Islet precursor cell (in vitro differentiated cells): ENCODE results near the gene C1orf141.
A peak's percentile ranks its signal among the peaks of the same experiment; 100 is the strongest.
"Not testable (repeated sequence)": the region's sequence is repeated elsewhere in the genome, so short reads cannot be mapped to it uniquely, and the experiment has no call there.

Experiments used
- DNase-seq: peaks from one replicate; pipeline ENCODE4 v3.0.0-alpha.2; 2018

C1orf141 gene

GRCh38 chr1:67084765-67085318 is 49.9 kb downstream of the C1orf141 start:
- DNase-seq, result no peak

GRCh38 chr1:67078291-67078690 is 56.5 kb downstream of the C1orf141 start:
- no peak for DNase-seq

- no peak for DNase-seq
Observed at GRCh38 chr1:67077593-67077992, 57.2 kb downstream of the C1orf141 start.

GRCh38 chr1:67072749-67073148 is 62.0 kb downstream of the C1orf141 start:
- DNase-seq, result no peak

- not testable (repeated sequence) for DNase-seq
Observed at GRCh38 chr1:67067655-67068054, 67.1 kb downstream of the C1orf141 start.

- DNase-seq, result no peak
Observed at GRCh38 chr1:67062412-67062811, 72.4 kb downstream of the C1orf141 start.

- no peak for DNase-seq
Observed at GRCh38 chr1:67061266-67061665, 73.5 kb downstream of the C1orf141 start.

- DNase-seq, result peak; percentile 88
Observed at GRCh38 chr1:67060811-67061218, 74.0 kb downstream of the C1orf141 start.

- DNase-seq, result no peak
Observed at GRCh38 chr1:67059346-67059745, 75.4 kb downstream of the C1orf141 start.

GRCh38 chr1:67058761-67059160 is 76.0 kb downstream of the C1orf141 start:
- no peak for DNase-seq

GRCh38 chr1:67058242-67058641 is 76.5 kb downstream of the C1orf141 start:
- no peak for DNase-seq

GRCh38 chr1:67053785-67054772 is 80.7 kb downstream of the C1orf141 start, which contains the start of gene SLC35D1:
SLC35D1 (minus strand) TSS chr1:67054148; CDS start chr1:67054013, 135 bp downstream.
- DNase-seq, result peak; percentile 95

GRCh38 chr1:67053535-67053784 is 81.3 kb downstream of the C1orf141 start:
- DNase-seq, result peak; percentile 84

GRCh38 chr1:67052741-67053534 is 81.8 kb downstream of the C1orf141 start:
- peak; percentile 87 for DNase-seq

- DNase-seq, result no peak
Observed at GRCh38 chr1:67051196-67051595, 83.6 kb downstream of the C1orf141 start.

GRCh38 chr1:67044631-67045270 is 90.0 kb downstream of the C1orf141 start:
- no peak for DNase-seq

- DNase-seq, result no peak
Observed at GRCh38 chr1:67043366-67043765, 91.4 kb downstream of the C1orf141 start.
